Measurements from ENCODE around the gene CDKL4. TPM values are rescaled to one million over a fixed set of nuclear protein-coding genes. Genes with fewer than 3 reads are reported as not detected.

CDKL4 gene
- total RNA-seq, 2 donors from 2014 or later, result 0.24 TPM; not detected in 1

DNA sequence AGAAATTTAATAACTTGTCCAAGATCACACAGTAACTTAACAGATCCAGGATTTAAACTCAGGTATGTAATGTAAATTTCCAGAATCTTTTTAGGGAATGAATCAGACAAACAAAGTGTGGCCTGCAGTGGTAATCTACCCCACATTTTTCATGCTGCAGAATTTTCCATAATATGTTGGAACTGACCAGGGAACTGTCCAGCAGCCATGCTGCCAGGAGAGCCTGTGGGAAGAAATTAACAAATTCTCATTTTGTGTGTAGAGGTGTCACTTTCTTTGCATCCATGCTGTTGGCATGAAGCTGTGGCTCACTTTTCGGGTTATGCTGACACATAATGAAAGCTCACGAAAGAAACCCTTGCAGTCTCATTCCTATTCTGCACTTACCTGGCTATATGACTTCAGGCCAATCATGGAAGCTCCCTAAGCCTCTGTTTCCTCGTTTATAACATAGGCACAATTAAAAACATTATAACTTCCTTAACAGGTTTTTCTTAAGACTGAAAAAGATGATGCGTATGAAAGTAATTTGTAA, 54.7 kb downstream of the CDKL4 start:
- no peak for DNase-seq
- no peak overlapping the region for H3K27ac Mint-ChIP-seq
- H3K36me3 Mint-ChIP-seq (ENCODE audit: low read depth), result no peaks in the 10 kb centered on the region
- 87 to 92% methylated on average over 2 to 3 of the region's 4 CpGs for WGBS, 2 experiments (ENCODE audit: insufficient coverage in 1 of 2, insufficient read length in 1 of 2)
- Histone ChIP-seq H3K4me1 (ENCODE audit: control insufficient read depth, insufficient read depth, low read length) (no peaks in the 10 kb centered on the region), H3K27me3 (ENCODE audit: control insufficient read depth, insufficient read depth, low read length, poor library complexity, severe bottlenecking) (no peaks in the 10 kb centered on the region), H3K27ac (ENCODE audit: low read depth, low read length) (no peak overlapping the region), H3K36me3 (ENCODE audit: control insufficient read depth, insufficient read depth, low read length) (no peaks in the 10 kb centered on the region), H3K4me3 (ENCODE audit: low read length) (no peak overlapping the region), H3K9me3 (ENCODE audit: control insufficient read depth, low read length) (no peaks in the 10 kb centered on the region), H3K9ac (ENCODE audit: extremely low read depth, low read length, poor library complexity, severe bottlenecking) (no peak overlapping the region)
- no peaks in the 10 kb centered on the region for H3K9me3 Mint-ChIP-seq
- no peak overlapping the region for H3K4me3 Mint-ChIP-seq
- TF ChIP-seq, protein P1, sequence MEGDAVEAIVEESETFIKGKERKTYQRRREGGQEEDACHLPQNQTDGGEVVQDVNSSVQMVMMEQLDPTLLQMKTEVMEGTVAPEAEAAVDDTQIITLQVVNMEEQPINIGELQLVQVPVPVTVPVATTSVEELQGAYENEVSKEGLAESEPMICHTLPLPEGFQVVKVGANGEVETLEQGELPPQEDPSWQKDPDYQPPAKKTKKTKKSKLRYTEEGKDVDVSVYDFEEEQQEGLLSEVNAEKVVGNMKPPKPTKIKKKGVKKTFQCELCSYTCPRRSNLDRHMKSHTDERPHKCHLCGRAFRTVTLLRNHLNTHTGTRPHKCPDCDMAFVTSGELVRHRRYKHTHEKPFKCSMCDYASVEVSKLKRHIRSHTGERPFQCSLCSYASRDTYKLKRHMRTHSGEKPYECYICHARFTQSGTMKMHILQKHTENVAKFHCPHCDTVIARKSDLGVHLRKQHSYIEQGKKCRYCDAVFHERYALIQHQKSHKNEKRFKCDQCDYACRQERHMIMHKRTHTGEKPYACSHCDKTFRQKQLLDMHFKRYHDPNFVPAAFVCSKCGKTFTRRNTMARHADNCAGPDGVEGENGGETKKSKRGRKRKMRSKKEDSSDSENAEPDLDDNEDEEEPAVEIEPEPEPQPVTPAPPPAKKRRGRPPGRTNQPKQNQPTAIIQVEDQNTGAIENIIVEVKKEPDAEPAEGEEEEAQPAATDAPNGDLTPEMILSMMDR (conservative IDR thresholded peaks at IDR 0.05), result no peak
- H3K4me1 Mint-ChIP-seq, result no peaks in the 10 kb centered on the region
- H3K27me3 Mint-ChIP-seq (ENCODE audit: insufficient read depth), result no peaks in the 10 kb centered on the region

DNA sequence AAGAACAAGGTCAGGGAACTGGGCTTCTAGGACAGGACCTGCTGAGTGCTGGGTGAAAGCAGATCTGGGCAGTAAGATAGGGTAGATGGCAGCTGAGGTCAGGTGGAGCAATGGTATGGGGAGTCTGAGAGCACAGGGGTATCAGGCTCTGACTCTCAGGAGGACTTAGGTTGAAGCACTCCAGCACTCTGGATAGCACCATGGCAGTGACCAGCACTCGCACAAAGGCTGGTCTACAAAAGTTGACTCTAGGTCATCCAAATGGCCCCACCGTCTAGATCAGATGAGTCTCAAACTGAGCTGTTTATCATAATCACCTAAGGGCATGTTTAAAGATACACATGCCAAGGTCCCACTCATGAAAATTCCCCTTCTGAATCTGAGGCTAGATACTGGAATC, 60.1 kb downstream of the CDKL4 start:
- no peak overlapping the region for H3K27ac Mint-ChIP-seq
- TF ChIP-seq, protein P1 (conservative IDR thresholded peaks at IDR 0.05), result no peak
- Histone ChIP-seq H3K36me3 (ENCODE audit: control insufficient read depth, insufficient read depth, low read length) (no peaks in the 10 kb centered on the region), H3K4me3 (ENCODE audit: low read length) (no peak overlapping the region), H3K4me1 (ENCODE audit: control insufficient read depth, insufficient read depth, low read length) (no peaks in the 10 kb centered on the region), H3K9me3 (ENCODE audit: control insufficient read depth, low read length) (no peaks in the 10 kb centered on the region), H3K9ac (ENCODE audit: extremely low read depth, low read length, poor library complexity, severe bottlenecking) (no peak overlapping the region), H3K27me3 (ENCODE audit: control insufficient read depth, insufficient read depth, low read length, poor library complexity, severe bottlenecking) (no peaks in the 10 kb centered on the region), H3K27ac (ENCODE audit: low read depth, low read length) (no peak overlapping the region)
- no peaks in the 10 kb centered on the region for H3K27me3 Mint-ChIP-seq (ENCODE audit: insufficient read depth)
- H3K36me3 Mint-ChIP-seq (ENCODE audit: low read depth), result no peaks in the 10 kb centered on the region
- no peak overlapping the region for H3K4me3 Mint-ChIP-seq
- 90 to 91% methylated on average over 2 of the region's 2 CpGs for WGBS, 2 experiments (ENCODE audit: insufficient coverage in 1 of 2, insufficient read length in 1 of 2)
- no peaks in the 10 kb centered on the region for H3K4me1 Mint-ChIP-seq
- H3K9me3 Mint-ChIP-seq, result no peaks in the 10 kb centered on the region
- DNase-seq, result no peak

DNA sequence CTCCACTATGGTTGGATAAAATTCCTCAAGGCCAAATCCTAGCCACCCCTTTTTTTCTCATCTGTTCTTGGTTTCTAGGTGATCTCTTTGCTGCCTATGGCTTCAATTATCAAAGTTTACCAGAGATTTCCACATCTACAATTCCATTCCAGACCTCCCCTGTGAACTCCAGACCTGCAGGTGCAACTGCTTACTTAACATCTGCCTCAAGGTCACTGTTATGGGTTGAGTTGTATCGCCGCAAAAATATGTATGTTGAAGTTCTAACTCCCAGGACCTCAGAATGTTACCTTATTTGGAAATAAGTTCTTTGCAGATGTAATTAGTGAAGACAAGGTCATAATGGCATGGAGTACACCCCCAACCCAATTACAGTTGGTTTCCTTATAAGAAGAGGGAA, 62.5 kb downstream of the CDKL4 start:
- no peak overlapping the region for H3K9ac ChIP-seq (ENCODE audit: extremely low read depth, low read length, poor library complexity, severe bottlenecking)
- H3K9me3 ChIP-seq (ENCODE audit: control insufficient read depth, low read length), result no peaks in the 10 kb centered on the region
- H3K27me3 ChIP-seq (ENCODE audit: control insufficient read depth, insufficient read depth, low read length, poor library complexity, severe bottlenecking), result no peaks in the 10 kb centered on the region
- H3K27ac Mint-ChIP-seq, result no peak overlapping the region
- H3K27me3 Mint-ChIP-seq (ENCODE audit: insufficient read depth), result no peaks in the 10 kb centered on the region
- no peak for DNase-seq
- no peaks in the 10 kb centered on the region for H3K9me3 Mint-ChIP-seq
- no peak overlapping the region for H3K4me3 Mint-ChIP-seq
- H3K4me1 Mint-ChIP-seq, result no peaks in the 10 kb centered on the region
- H3K36me3 Mint-ChIP-seq (ENCODE audit: low read depth), result no peaks in the 10 kb centered on the region
- 94% methylated on average over 2 of the region's 2 CpGs; no CpG with 5 or more reads in 1 of the 2 experiments for WGBS, 2 experiments (ENCODE audit: insufficient coverage in 1 of 2, insufficient read length in 1 of 2)
- H3K27ac ChIP-seq (ENCODE audit: low read depth, low read length), result no peak overlapping the region
- no peak overlapping the region for H3K4me3 ChIP-seq (ENCODE audit: low read length)
- no peaks in the 10 kb centered on the region for H3K4me1 ChIP-seq (ENCODE audit: control insufficient read depth, insufficient read depth, low read length)
- H3K36me3 ChIP-seq (ENCODE audit: control insufficient read depth, insufficient read depth, low read length), result no peaks in the 10 kb centered on the region
- TF ChIP-seq, protein P1 (conservative IDR thresholded peaks at IDR 0.05), result no peak
